Stimulated activated CD8-positive, alpha-beta memory T cell treated with anti-CD3 and anti-CD28 coated beads, Interleukin-7, amount 100 ng/mL, for 24 hours (primary cell): ENCODE measurements around the gene SURF4.

Source experiments
- DNase-seq: peaks from one replicate; pipeline ENCODE4 v3.0.0-alpha.2; 2020; ENCODE audit warnings: low read depth

SURF4 gene

DNA sequence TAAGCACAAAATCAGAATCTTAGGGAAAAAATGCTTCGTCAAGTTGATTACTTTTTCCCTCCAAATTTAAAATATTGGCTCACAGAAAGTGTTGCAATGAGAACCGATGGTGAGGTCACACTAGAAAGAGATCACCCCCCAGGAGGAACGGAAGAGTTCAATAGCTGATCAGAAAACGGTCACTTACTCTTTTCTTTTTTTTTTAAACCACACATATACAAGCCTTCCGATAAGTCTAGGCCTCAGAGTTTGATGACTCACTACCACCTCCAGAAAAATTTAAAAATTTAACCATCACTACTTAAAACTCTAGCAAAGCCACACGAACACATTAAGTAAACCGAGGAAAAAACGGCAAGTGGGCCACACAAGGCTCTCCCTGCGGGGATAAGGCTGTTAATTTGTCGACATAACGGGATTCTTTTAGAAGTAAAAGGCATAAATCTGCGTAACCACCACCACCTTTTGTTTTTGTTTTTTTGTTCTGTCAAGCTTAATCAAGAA is 1.2 kb downstream of the SURF4 start:
- DNase-seq, result no peak

DNA sequence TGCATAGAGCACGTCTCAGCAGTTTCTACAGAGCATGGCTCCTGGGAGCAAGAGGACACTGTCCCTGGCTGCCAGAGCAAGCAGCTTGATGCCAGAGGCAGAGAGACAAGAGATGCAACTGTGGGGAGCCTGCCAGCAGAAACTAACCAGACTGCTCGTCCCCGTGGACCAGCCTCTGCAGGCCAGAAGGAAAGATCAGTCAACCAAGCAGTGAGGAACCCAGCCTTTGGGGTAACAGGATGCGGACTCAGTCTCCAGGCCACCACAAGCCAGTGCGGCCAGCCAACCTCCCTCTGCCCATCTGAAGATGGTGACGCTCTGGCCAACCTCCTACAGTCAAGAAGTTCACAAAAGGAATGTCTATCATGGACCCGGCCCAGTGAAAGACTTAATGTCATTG is 3.7 kb downstream of the SURF4 start:
- DNase-seq, result no peak

DNA sequence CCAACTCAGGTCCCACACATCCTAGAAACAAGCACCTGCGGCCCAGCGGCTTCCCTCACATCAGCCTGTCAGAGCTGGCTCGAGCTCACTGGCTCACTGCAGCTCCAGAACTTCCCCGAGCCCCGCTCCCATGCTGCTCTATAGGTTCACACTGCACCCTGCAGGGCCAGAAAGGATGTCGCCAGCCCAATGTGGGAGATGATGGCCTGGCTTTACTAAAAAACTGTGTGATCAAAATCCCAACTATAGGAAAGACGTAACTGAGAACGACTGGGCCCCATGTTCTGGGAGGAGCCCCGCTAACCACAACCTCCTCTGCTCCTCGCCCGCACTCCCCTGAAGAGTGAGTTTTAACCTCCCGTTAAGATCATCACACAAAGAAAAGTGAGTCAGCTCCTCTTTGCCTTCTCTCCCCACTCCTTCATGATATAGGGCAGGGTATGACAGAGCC is 4.6 kb downstream of the SURF4 start:
- no peak for DNase-seq

DNA sequence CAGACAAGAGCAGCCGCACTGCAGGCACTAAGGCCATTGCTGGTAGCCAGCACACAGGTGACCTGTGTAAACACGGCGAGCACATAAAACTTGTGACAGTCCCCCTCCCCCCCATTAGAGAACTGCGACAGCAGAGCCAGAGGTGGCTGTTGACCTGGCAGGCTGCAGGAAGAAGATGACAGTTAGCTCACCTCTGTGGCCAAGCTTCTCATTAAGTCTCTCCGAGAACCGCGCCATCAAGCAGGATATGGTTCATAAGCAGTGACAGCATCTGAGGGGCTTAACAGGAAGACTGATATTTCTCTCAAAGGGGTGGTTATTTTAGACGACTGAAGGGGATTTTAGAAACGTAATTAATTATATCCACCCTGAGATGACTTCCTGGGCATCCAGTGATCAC is 5.2 kb downstream of the SURF4 start:
- no peak for DNase-seq

DNA sequence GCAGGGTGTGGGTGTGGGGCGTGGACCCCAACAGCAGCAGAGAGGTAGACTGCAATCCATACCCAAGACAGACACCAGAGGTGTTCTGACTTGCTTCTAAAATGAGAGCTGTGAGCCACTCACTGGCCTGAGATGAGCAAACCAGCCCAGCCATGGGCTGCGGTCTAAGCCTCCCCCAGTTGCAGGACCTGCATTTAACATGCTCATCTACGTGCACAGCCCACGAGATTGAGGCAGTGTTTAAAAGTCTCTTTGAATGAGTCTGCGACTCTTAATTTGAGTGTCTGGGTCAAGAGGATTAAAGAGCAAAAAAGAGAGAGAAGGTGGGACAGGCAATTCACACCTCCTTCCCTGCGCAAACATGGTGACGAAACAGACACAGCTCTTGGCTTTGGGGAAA is 5.9 kb downstream of the SURF4 start:
- DNase-seq, result no peak

DNA sequence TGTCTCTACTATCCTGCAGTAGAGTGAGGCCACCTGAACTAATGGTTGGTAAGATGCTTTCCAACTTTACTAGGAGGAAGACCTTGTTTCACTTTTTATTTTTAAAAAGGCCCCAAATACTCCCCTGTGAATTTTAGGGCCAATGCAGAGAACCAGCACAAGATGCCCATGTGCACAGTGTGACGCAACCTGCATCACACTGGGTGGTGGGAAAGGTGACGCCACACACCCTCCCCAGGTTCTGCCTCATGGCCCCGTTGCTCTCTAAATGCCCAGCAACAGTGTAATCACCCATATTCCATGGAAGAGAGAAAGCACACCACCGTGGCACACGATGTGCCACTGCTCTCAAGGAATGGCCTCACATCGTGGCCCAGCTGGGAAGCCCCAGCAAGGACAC is 6.4 kb downstream of the SURF4 start:
- DNase-seq, result no peak

DNA sequence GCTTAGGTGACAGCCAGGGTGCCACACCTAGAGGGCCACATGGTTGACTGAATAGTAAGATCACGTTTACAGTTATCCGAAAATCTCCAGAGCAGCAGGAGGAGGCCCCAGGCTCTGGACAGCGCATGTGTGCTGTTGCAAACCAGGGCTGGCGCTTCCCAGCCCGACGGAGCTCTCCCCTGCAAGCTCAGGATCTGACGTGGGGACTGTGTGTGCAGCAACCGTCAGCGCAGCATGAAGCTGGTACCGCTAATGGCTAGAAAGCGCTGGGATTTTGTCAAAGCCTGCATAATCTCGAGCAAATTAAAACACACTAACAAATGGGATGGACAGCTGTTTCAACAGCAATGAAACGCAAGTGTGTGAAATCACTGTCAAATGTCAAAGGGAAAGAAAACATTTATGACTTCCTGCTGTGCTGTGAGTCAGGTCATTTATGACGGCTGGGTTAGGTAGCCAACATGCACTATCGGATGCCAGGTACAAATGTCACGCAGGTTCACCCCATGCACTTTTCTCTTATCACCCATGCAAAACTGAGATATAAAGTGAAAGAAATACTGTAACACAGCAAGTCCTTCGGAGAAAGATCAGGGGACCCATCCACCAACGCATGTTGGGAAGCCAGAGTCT is 7.5 kb downstream of the SURF4 start:
- DNase-seq, result no peak

DNA sequence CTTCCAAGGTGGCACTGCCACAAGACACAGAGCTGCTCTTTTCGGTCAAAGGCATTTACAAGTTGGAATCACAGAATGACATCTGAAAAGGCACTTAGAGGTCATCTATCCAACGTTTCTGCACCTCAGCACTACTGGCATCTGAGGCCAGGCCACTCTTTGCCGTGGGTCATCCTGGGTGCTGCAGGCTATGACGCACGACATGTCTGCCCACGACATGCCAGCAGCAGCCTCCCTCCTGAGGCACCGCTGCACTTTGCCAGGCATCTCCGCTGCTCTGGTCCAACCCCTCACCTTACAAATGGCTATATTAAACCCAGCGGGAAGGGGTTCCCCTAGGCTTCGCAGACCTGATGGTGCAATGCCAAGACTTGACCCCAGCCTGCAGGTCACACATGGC is 8.1 kb downstream of the SURF4 start:
- no peak for DNase-seq

DNA sequence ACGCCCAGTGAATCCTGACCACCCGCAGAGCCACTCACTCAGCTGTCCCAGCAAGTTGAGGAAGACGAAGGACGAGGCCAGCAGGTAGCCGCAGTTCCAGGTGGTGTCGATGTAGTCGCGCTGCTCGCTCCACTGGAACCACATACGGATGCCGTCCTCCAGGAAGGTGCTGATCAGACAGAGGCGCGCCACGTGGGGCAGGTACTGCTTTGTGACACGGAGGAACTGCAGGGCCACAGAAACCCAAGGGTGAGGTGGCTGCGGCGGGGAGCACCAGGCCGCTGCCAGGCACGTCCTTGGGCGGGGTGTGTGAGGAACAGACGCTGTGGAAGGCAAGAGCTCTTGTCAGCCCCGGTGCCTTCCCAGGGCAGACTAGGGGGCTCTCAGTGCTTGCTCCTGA is 8.6 kb downstream of the SURF4 start:
- DNase-seq, result no peak

DNA sequence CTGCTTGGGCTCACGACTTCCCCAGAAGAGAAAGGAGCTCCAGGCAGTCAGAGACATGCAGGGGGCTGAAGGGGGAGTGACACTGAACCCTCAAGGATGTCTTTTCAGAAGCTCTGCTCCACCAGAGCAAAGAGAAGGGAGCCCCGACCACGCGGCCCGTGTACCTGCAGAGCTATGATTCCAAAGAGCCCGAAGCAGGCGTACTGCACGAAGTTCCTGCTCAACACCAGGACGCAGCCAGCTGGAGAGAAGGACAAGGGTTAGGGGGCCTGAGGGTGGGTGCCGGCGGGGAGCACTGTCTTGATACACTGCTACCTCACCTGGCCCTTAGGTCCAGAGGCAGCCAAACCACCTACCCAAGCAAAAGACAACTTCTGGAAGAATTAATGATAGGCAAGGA is 9.4 kb downstream of the SURF4 start:
- no peak for DNase-seq

DNA sequence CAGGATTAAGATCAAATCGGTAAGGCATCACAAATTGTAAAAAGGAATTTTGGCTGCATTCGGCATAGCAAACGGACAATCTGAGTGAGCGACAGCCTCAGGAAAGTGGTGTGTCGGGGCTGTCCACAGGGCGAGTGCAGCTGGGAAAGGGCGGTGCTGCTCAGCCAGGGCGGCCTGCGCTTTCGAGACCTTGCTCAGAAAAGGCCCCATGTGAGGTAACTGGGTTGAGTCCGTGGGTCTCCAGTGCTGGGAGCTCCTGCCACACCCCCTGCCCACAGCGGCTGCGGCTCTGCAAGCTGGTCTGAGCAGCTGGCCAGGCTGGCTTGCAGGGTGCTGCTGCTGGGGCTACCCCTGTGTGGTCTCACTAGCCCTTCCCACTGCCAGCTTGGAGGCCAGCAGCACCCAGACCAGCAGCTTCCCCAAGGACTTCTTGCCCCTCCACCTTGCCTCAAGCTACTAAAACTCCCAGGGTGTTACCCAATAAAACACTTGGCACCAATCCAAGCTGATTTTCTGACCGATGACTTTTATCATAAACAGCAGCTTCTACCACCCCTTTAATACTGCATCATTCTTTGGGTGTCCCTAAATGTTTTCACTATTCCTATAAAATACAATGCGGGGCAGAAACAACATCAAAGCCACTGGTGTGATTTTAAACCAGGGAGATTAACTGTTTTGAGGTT is 13.4 kb downstream of the SURF4 start:
- DNase-seq, result no peak

DNA sequence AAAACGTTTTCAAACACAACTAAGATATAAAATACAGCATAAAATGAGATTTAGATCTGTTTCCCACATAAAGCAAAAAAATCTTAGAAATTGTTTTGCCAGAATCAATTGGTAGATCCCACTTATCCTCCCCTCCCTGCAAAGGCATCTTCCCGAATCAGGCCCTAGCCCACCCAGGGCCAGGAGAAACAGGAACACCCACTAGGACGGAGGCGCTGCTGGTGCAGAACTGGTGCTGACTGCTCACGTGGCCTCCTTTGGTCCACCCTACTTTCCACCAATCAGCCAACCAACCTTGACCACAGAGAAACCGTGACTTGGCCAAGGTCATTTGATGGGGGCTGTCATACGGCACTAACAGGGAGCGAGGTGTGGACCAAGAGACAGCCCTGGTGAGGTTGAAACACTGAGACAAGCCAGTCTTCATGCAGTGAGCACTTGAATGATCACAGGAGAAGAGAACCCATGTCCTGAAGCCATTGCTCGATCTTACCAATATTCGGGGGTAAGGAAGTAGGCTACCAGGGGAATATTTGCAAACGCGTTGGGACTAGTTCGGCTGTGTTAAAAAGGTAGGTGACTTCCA is 14.3 kb downstream of the SURF4 start:
- no peak for DNase-seq

DNA sequence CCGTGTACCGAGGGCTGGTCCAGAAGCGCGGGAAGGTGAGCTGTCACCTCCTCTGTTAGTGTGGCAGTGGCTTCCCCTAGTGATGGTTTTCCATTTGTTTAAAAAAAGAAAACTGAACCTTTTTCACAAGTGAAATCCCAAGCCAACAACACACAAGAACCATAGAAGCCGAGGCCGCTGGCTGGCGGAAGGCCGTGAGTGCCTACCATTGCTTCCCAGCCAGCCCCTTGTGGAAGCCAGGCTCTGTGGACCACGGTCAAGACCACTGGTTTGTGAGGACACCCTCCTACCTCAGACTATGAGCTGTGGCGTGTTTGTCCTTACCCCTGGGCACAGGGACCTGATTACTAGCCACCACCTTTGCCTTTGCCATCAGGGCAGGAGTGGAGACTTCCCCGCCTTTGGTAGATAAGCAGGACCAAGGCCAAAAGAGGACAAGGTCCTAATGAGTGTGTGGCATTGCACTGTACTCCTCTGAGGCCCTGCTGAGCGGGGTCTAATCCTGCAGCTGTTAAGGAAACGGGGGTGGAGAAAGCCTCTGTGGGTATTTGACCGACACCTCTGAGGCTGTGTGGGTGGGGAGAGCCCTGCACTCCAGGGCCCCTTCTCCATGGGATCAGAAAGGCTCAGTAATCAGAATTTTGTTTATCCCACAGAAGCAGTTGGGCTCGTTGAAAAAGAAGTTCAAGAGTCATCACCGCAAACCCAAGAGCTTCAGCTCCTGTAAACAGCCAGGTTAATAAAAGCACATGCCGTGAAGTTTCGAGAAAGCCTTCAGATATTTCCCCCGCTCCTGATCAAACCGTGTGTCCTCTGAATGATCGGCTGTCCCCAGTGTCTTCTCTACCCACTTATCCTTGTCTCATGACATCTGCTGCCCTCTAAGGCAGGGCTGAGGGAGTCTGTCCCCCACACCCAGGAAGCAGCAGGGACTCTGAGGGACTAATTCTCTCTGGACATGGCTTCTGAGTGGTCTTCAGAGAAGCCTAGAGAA is 15.2 kb downstream of the SURF4 start:
- DNase-seq, result no peak

DNA sequence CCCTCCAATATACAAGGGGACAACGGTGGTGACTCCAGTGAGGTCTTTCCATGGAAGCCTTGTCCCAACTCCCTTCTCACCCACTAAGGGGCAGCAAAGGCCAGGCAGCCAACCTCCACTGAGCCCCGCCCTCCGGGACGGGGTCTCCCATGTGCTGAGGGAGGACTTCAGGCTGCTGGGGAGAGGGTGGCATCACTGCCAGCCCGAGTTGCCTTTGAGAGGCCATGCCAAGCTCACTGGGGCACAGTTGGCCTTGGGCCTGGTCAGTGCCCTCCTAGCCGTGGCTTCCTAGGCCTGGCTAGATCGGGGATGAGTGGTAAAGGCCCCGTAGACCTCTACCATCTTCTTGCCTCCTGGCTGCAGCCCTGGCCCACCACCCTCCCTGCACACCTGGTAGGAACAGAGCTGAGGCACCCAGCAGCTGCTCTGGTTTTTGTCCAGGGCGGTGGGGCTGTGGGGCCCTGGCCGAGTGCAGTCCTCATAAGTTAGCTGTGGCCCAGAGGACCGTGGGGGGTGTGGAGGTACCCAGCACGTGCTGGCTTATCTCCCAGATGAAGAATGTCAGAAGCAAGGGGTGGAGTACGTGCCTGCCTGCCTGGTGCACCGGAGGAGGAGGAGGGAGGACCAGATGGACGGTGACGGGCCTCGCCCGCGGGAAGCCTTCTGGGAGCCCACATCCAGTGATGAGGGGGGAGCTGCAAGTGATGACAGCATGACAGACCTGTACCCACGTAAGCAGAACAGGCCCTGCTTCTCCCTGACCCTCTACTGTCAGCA is 16.3 kb downstream of the SURF4 start:
- no peak for DNase-seq

DNA sequence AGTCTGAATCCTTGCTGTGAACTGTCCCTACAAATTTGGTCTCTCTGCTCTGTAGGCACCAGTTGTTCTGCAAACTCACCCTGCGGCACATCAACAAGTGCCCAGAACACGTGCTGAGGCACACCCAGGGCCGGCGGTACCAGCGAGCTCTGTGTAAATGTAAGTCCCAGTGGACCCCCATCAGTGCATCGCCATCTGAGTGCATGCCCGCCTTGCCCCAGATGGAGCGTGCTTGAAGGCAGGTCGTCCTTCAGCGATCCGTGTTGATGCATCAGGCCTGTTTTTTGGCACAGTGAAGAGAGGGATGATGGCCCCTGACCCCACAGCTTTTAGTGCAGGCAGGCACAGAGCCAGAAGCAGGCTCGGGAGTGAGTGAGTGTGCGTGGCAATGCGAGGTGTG is 18.2 kb downstream of the SURF4 start:
- DNase-seq, result no peak

DNA sequence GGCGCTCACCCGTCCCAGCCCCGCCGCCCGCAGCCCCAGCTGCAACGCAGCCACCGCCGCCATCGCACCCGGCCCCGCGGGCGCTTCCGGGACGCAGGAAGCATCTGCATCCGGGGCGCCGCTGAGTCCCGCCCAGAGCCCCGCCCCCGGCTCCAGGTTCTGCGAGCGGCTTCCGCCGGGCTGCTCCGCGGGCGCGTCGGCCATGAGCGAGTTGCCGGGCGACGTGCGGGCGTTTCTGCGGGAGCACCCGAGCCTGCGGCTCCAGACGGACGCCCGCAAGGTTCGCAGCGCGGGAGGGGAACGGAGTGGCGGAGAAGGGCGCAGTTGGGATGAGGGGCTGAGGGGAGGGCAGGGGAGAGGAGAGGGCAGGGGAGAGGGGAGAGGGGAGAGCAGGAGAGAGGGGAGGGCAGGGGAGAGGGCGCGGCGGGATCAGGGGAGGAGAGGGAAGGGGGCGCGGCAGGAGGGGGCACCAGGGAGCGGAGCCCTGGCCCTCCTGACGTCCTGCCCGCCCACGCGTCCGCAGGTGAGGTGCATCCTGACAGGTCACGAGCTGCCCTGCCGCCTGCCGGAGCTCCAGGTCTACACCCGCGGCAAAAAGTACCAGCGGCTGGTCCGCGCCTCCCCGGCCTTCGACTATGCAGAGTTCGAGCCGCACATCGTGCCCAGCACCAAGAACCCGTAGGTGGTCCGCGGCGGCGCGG is 19.3 kb downstream of the SURF4 start, which contains the start of the genes SURF1 and SURF2:
SURF1 (minus strand) TSS at position 97 of the 701 bp plus-strand sequence; CDS start at position 63, 34 bp downstream.
SURF2 (plus strand) TSS at position 160 of the 701 bp plus-strand sequence; CDS start at position 203, 43 bp downstream.
- DNase-seq, result peak; percentile 81

DNA sequence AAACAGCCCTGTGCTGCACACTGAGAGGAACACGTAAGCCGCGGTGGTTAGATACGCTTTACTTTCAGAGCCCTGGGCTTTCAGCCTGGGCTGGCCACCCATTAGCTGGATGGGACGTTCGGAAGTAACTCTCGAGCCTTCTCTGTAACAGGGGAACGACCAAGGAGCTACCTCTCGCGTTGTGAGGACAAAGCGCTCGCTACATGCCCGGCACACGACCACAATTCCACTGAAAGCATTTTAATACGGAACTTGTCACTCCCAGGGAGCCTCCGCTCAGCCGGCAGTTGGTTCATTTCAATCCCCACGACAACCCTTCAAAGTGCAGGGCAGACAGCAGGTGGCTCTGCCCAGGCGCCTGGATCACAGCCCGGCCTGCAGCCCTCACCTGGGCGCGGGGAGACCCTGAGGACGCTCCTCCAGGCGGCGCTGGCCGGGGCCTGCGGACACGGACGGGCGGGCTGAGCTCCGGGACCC is 19.9 kb downstream of the SURF4 start:
- no peak for DNase-seq

DNA sequence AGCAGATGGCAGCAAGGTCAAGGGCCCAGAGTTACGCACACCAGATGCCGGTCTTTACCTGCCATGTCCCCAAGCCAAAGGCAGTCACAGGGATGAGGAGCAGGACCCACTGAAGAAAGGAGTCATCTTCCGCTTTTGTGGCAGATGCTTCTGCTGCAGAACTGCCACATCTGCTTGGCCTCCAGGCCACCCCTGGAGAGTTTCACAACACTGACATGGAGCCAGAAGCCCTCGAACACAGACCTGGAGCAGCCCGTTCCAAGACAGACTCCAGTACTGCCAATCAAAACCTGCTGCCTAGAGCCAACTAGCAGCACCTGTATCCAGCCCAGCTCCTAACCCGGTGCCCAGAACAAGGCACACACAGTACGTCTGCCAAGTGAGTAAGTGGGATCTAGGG is 21.1 kb downstream of the SURF4 start:
- DNase-seq, result no peak

DNA sequence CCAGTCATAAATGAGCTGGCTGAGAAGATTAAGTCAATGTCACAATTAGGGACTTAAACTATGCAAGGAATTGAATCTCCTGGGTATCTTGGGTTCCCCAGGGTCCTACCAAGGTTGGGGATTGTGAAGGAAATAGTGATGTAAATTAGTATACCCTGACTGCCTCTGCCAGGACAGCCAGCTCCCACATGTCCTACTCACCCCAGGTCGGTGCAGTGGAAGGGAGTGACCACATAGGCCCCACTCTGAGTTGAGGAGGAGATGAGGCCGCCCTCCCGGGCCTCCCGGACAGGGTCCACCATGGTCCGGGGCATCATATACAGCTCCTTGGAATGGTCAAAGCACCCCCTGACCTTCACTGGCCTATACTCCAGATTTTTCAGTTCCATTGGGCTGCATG is 22.3 kb downstream of the SURF4 start:
- no peak for DNase-seq

DNA sequence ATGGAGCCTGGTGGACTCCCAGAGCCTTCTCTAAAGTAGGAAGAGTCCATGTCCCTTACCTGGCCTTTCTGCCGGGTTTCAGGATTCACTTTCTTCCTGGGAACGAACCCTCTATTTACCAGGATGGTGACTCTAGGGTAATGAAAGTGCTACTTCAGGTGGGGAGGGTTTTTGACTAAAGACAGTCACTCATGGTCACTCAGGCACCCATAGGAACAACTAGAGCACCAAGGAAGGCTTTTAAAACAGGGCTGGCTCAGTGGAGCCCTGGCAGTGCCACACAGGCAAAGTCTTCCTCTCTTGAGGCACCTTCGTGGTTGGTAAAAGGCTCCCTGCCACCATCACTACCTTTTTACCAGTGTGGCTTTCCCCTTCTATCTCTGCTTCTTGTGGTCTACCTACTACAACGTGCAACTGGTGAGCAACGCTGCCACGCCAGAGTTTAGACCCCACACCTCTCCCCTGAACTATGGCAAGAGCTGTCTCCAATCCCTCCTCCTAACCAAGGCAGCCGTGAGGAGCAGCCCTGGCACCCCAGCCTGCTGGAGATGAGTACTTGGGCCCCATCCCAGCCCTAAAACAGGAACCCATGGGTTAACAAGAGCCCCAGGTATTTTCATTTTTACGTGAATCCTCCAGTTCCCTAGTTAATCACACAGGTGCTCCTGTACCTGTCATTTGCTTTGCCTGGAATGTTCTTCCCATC is 23.1 kb downstream of the SURF4 start:
- no peak for DNase-seq
